Cardiac muscle cell (in vitro differentiated cells and primary cell): ENCODE measurements around the gene PLD1. TPM values are rescaled to one million over a fixed set of nuclear protein-coding genes. Genes with fewer than 3 reads are reported as not detected.
"Not testable (repeated sequence)": the region's sequence is repeated elsewhere in the genome, so short reads cannot be mapped to it uniquely, and the experiment has no call there.

Experiments
- DNase-seq, 2 donors: peaks; one replicate each; pipeline versions ENCODE4 v3.0.0 to v3.0.0-alpha.2; 2010 to 2017; ENCODE audit warnings: low read depth in 1 of 2, low spot score in 1 of 2
- H3K27ac ChIP-seq: fragments of 200-600 bp; sonication (generic); 2 replicates; pipeline ENCODE4 v1.5.1; 2016
- H3K27me3 ChIP-seq: fragments of 200-600 bp; sonication (generic); 2 replicates; pipeline ENCODE4 v1.6.0; 2016; ENCODE audit warnings: control low read depth
- H3K36me3 ChIP-seq: fragments of 200-600 bp; sonication (generic); 2 replicates; pipeline ENCODE4 v1.5.1; 2016; ENCODE audit warnings: control low read depth
- H3K4me1 ChIP-seq: fragments of 200-600 bp; sonication (generic); 2 replicates; pipeline ENCODE4 v1.8.1; 2017; ENCODE audit warnings: low read depth, mild to moderate bottlenecking, mixed run types
- H3K4me3 ChIP-seq: fragments of 200-600 bp; sonication (generic); 2 replicates; pipeline ENCODE4 v1.5.1; 2016; ENCODE audit warnings: mild to moderate bottlenecking
- H3K9me3 ChIP-seq: fragments of 200-600 bp; sonication (generic); 2 replicates; pipeline ENCODE4 v1.5.1; 2017; ENCODE audit warnings: low read depth, mild to moderate bottlenecking, control low read depth
- CTCF ChIP-seq: IDR thresholded peaks from 2 replicates; pipeline ENCODE4 v1.5.1; 2012; ENCODE audit warnings: low read depth, mild to moderate bottlenecking, low read length
- polyA plus RNA-seq: library from polyadenylated mRNA; unstranded; fragments of >200 nt; fragmentation: Nextera tagmentation; extraction: Ambion mirVana; gene quantifications from 2 replicates; pipeline ENCODE4 v1.2.1, GENCODE V29; 2016
- total RNA-seq: library from RNA; depleted of rRNA; stranded (reverse); fragments of >200 nt; gene quantifications from 2 replicates; pipeline ENCODE4 v1.2.3, GENCODE V29; 2016

PLD1 gene
- total and polyA plus RNA-seq, 2 experiments from 2014 or later: 18.3 to 35.1 TPM

GRCh38 chr3:171749124-171749523, 61.2 kb downstream of the PLD1 start:
- Histone ChIP-seq H3K27ac (no peak overlapping the region), H3K4me3 (no peak overlapping the region), H3K9me3 (no peaks in the 10 kb centered on the region), H3K27me3 (no peaks in the 10 kb centered on the region), H3K36me3 (no peaks in the 10 kb centered on the region), H3K4me1 (peaks cover 19% of the 10 kb centered on the region)
- DNase-seq: no peak
- no peak for TF ChIP-seq CTCF

GRCh38 chr3:171748064-171748924, 62.0 kb downstream of the PLD1 start:
- H3K4me3 ChIP-seq: no peak overlapping the region
- no peak for TF ChIP-seq CTCF
- H3K9me3 ChIP-seq: no peaks in the 10 kb centered on the region
- peaks cover 19% of the 10 kb centered on the region for H3K4me1 ChIP-seq
- H3K36me3 ChIP-seq: no peaks in the 10 kb centered on the region
- H3K27ac ChIP-seq: no peak overlapping the region
- H3K27me3 ChIP-seq: no peaks in the 10 kb centered on the region
- peak in 1 of 2 donors; percentile 89 for DNase-seq

- no peak overlapping the region for H3K27ac ChIP-seq
- peak in 1 of 2 donors; percentile 49 for DNase-seq
- H3K4me3 ChIP-seq: no peak overlapping the region
- no peak for TF ChIP-seq CTCF
- no peaks in the 10 kb centered on the region for H3K27me3 ChIP-seq
- H3K36me3 ChIP-seq: no peaks in the 10 kb centered on the region
- peaks cover 19% of the 10 kb centered on the region for H3K4me1 ChIP-seq
- H3K9me3 ChIP-seq: no peaks in the 10 kb centered on the region
These were observed 62.9 kb downstream of the PLD1 start for GRCh38 chr3:171747223-171747920.

DNA sequence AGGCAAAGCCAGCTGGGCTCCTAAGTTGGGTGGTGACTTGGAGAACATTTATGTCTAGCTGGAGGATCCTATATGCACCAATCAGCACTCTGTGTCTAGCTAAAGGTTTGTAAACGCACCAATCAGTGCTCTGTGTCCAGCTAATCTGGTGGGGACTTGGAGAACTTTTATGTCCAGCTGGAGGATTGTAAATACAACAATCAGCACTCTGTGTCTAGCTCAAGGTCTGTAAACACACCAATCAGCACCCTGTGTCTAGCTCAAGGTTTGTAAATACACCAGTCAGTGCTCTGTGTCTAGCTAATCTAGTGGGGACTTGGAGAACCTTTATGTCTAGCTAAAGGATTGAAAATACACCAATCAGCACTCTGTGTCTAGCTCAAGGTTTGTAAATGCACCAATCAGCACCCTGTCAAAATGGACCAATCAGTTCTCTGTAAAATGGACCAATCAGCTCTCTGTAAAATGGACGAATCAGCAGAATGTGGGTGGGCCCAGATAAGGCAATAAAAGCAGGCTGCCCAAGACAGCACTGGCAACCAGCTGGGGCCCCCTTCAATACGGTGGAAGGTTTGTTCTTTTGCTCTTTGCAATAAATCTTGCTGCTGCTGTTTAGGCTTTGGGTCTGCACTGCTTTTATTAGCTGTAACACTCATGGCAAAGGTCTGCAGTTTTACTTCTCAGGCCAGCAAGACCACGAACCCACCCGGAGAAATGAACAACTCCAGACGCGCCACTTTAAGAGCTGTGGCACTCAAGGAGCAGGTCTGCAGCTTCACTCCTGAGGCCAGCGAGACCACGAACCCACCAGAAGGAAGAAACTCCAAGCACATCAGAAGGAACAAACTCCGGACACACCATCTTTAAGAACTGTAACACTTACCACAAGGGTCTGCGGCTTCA, 63.7 kb downstream of the PLD1 start:
- H3K36me3 ChIP-seq, H3K9me3 ChIP-seq, DNase-seq: not testable (repeated sequence)

DNA sequence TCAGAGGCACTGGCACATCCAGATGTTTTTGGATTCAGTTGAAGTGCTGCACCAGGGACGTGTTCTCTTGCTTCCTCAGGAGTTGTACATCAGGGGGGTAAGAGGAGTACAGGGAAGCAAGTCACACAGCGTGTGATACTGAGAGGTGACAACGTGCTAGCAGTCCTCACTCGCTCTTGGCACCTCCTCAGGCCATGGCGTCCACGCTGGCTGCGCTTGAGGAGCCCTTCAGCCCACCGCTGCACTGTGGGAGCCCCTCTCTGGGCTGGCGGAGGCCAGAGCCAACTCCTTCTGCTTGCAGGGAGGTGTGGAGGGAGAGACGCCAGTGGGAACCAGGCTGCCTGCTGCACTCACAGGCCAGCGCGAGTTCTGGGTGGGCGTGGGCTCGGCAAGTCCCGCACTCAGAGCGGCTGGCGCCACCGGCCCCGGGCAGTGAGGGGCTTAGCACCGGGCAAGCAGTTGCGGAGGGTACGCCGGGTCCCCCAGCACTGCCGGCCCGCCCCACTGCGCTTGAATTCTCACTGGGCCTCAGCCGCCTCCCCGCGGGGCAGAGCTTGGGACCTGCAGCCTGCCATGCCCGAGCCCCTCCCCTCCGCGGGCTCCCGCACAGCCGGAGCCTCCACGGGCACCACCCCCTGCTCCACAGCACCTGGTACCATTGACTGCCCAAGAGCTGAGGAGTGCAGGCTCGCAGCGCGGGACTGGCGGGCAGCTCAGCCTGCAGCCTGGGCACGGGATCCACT, 64.5 kb downstream of the PLD1 start:
- H3K27me3 ChIP-seq: no peaks in the 10 kb centered on the region
- TF ChIP-seq CTCF: no peak

More for the DNA sequence above, 63.7 kb downstream of the PLD1 start:
- not testable (repeated sequence) for H3K27ac ChIP-seq, H3K4me3 ChIP-seq, H3K27me3 ChIP-seq
- peaks cover 19% of the 10 kb centered on the region for H3K4me1 ChIP-seq

More for the DNA sequence above, 64.5 kb downstream of the PLD1 start:
- no peak overlapping the region for H3K4me3 ChIP-seq
- no peaks in the 10 kb centered on the region for H3K36me3 ChIP-seq
- no peaks in the 10 kb centered on the region for H3K9me3 ChIP-seq
- no peak overlapping the region for H3K27ac ChIP-seq
- no peak for DNase-seq
- H3K4me1 ChIP-seq: peaks cover 19% of the 10 kb centered on the region
